ENCODE measurements around the gene NFKBIB. TPM values are rescaled to one million over a fixed set of nuclear protein-coding genes. Genes with fewer than 3 reads are reported as not detected.
A peak's percentile ranks its signal among the peaks of the same experiment; 100 is the strongest.

Gene NFKBIB
- total and polyA plus RNA-seq, 2 of the 13 experiments (the other 11 are each of a cell fraction or from before 2014, with no cell fraction given), result 8.6 to 14.9 TPM

DNA sequence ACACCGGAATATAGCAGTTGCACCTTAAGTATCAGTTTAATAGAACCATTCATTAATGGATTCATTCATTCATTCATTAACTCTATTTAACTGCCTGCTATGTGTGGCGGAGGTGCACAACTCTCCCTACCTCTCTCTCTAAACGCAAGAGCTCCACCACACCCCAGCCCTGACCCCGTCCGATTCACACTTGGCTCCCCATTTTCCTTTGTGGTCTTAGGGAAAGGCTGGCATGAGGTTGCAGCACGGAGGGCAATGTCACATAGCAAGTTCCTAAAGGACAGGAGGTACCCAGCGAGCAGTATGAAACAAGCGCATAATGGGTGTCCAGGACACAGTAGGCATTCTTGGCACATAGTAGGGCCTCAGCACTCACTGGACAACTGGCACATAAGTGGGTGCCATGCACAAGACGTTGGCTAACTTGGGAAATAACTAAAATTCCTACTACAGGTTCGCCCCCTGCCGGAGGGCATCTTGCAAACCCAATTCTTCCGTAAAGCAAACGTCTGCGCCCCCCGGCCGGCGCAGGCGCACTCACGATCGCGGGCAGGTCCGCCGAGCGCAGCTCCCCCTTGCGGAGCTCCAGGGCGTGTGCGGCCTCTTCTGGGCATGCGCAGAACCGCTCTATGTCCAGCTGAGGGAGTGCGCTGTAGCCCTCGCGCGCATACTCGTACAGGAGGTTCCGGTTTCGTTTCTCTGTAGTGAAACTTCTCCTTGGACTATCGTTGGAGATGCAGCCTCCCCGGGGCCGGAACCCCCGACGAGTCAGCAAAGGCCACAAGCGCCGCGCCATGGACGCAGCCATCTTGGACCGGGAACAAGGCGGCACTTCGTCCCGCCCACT is 30.4 kb downstream of the NFKBIB start, which contains the start of gene SARS2 (continued):
- TF ChIP-seq MED8 (CRISPR knock-in tag; IDR thresholded peaks at IDR 0.05; ENCODE audit: insufficient replicate concordance), result no peak
- 0 out of 2 replicates have a peak, but pooled peaks have one; percentile 52 for TF ChIP-seq ZNF547 (CRISPR knock-in tag; IDR thresholded peaks at IDR 0.05)
- no peak for TF ChIP-seq NR1H2 (CRISPR knock-in tag; IDR thresholded peaks at IDR 0.05; ENCODE audit: borderline replicate concordance, low read depth)
- peak; percentile 62 for TF ChIP-seq HNRNPLL (IDR thresholded peaks at IDR 0.05; ENCODE audit: low read depth, low read length, poor library complexity, severe bottlenecking)
- peak; percentile 84 for TF ChIP-seq RAD21 (CRISPR knock-in tag; IDR thresholded peaks at IDR 0.05)
- TF ChIP-seq, protein P1, sequence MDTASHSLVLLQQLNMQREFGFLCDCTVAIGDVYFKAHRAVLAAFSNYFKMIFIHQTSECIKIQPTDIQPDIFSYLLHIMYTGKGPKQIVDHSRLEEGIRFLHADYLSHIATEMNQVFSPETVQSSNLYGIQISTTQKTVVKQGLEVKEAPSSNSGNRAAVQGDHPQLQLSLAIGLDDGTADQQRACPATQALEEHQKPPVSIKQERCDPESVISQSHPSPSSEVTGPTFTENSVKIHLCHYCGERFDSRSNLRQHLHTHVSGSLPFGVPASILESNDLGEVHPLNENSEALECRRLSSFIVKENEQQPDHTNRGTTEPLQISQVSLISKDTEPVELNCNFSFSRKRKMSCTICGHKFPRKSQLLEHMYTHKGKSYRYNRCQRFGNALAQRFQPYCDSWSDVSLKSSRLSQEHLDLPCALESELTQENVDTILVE (CRISPR knock-in tag; IDR thresholded peaks at IDR 0.05), result peak; percentile 67; the same call in 1 of the 2 replicates
- peak; percentile 49; the same call in 1 of the 2 replicates for TF ChIP-seq PITX1 (CRISPR knock-in tag; IDR thresholded peaks at IDR 0.05)
- TF ChIP-seq, protein P2, sequence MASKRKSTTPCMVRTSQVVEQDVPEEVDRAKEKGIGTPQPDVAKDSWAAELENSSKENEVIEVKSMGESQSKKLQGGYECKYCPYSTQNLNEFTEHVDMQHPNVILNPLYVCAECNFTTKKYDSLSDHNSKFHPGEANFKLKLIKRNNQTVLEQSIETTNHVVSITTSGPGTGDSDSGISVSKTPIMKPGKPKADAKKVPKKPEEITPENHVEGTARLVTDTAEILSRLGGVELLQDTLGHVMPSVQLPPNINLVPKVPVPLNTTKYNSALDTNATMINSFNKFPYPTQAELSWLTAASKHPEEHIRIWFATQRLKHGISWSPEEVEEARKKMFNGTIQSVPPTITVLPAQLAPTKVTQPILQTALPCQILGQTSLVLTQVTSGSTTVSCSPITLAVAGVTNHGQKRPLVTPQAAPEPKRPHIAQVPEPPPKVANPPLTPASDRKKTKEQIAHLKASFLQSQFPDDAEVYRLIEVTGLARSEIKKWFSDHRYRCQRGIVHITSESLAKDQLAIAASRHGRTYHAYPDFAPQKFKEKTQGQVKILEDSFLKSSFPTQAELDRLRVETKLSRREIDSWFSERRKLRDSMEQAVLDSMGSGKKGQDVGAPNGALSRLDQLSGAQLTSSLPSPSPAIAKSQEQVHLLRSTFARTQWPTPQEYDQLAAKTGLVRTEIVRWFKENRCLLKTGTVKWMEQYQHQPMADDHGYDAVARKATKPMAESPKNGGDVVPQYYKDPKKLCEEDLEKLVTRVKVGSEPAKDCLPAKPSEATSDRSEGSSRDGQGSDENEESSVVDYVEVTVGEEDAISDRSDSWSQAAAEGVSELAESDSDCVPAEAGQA (IDR thresholded peaks at IDR 0.05; ENCODE audit: low read depth), result peak; percentile 73; the same call in 1 of the 2 replicates
- TF ChIP-seq, protein P2 (CRISPR knock-in tag; IDR thresholded peaks at IDR 0.05; ENCODE audit: borderline replicate concordance), result no peak
- TF ChIP-seq, protein P3, sequence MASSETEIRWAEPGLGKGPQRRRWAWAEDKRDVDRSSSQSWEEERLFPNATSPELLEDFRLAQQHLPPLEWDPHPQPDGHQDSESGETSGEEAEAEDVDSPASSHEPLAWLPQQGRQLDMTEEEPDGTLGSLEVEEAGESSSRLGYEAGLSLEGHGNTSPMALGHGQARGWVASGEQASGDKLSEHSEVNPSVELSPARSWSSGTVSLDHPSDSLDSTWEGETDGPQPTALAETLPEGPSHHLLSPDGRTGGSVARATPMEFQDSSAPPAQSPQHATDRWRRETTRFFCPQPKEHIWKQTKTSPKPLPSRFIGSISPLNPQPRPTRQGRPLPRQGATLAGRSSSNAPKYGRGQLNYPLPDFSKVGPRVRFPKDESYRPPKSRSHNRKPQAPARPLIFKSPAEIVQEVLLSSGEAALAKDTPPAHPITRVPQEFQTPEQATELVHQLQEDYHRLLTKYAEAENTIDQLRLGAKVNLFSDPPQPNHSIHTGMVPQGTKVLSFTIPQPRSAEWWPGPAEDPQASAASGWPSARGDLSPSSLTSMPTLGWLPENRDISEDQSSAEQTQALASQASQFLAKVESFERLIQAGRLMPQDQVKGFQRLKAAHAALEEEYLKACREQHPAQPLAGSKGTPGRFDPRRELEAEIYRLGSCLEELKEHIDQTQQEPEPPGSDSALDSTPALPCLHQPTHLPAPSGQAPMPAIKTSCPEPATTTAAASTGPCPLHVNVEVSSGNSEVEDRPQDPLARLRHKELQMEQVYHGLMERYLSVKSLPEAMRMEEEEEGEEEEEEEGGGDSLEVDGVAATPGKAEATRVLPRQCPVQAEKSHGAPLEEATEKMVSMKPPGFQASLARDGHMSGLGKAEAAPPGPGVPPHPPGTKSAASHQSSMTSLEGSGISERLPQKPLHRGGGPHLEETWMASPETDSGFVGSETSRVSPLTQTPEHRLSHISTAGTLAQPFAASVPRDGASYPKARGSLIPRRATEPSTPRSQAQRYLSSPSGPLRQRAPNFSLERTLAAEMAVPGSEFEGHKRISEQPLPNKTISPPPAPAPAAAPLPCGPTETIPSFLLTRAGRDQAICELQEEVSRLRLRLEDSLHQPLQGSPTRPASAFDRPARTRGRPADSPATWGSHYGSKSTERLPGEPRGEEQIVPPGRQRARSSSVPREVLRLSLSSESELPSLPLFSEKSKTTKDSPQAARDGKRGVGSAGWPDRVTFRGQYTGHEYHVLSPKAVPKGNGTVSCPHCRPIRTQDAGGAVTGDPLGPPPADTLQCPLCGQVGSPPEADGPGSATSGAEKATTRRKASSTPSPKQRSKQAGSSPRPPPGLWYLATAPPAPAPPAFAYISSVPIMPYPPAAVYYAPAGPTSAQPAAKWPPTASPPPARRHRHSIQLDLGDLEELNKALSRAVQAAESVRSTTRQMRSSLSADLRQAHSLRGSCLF (CRISPR knock-in tag; IDR thresholded peaks at IDR 0.05; ENCODE audit: borderline replicate concordance), result no peak
- TF ChIP-seq ZNF772 (CRISPR knock-in tag; IDR thresholded peaks at IDR 0.05), result peak; percentile 75; the same call in 1 of the 2 replicates
- TF ChIP-seq MEF2D (CRISPR knock-in tag; IDR thresholded peaks at IDR 0.05), result peak; percentile 70; the same call in 1 of the 2 replicates
- no peak; the same call in 1 of the 2 replicates for TF ChIP-seq ZNF713 (CRISPR knock-in tag; IDR thresholded peaks at IDR 0.05)
- 0 out of 2 replicates have a peak, but pooled peaks have one; percentile 19 for TF ChIP-seq RFXAP (CRISPR knock-in tag; IDR thresholded peaks at IDR 0.05; ENCODE audit: borderline replicate concordance)
- TF ChIP-seq RFX3 (CRISPR knock-in tag; IDR thresholded peaks at IDR 0.05), result no peak
- TF ChIP-seq ZNF572 (CRISPR knock-in tag; IDR thresholded peaks at IDR 0.05), result peak; percentile 51; the same call in 1 of the 2 replicates
